ENCODE measurements around the gene SLC28A3. TPM values are rescaled to one million over a fixed set of nuclear protein-coding genes. Genes with fewer than 3 reads are reported as not detected.
"Not testable (repeated sequence)": the region's sequence is repeated elsewhere in the genome, so short reads cannot be mapped to it uniquely, and the experiment has no call there.

SLC28A3 gene
- total and polyA plus RNA-seq, 5 experiments from 2014 or later: not detected

DNA sequence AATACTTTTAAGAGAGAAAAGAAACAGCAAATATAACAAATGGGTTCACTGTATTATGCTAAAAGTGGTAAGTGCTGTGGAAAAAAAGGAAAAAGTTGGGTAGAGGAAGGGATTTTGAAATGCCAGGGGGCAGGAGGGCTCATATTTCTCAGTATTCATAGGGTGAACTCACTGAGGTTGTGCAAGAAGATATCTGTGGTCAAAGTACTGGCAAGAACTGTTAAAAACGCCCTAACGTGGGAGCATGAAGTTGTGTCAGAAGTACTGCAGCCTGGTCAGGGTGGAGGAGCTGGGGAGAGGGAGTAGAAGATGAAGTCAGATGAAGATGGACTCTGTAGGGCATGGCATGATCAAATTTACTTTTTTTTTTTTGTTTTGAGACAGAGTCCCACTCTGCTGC is 31.2 kb upstream of the SLC28A3 start:
- no peak overlapping the region for H3K4me3 Mint-ChIP-seq
- H3K9me3 Mint-ChIP-seq: peaks cover 0 to 2% (median 0%) of the 10 kb centered on the region in 9 donors

DNA sequence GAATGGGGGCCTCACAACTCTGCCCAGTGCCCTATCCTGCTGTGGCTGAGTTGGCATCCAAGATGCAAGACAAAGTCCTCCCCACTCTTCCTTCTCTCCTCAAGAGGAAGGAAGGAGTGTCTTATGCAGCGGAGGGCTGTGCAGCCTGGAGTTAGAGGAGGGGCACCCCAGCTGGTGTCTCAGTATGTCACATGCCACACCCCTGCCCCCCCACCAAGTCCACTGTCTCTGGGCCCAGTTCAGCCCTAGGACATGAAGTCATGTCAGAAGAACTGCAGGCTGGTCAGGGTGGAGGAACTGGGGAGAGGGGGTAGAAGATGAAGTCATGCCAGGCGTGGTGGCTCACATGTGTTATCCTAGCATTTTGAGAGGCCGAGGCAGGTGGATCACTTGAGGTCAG is 28.0 kb upstream of the SLC28A3 start:
- POLR2A ChIA-PET: no interaction called here
- Mint-ChIP-seq H3K36me3 (peaks cover 0 to 12% (median 0%) of the 10 kb centered on the region in 3 donors), H3K27me3 (peaks cover 8 to 19% (median 8%) of the 10 kb centered on the region in 5 donors), H3K9me3 (peaks cover 0 to 21% (median 9%) of the 10 kb centered on the region in 9 donors), H3K4me1 (peaks cover 0 to 24% (median 3%) of the 10 kb centered on the region in 4 donors), H3K27ac (no peak overlapping the region), H3K4me3 (no peak overlapping the region)
- DNase-seq (no peak), ATAC-seq (no peak)

More for the DNA sequence above, 31.2 kb upstream of the SLC28A3 start:
- ATAC-seq (no peak), DNase-seq (no peak)
- Mint-ChIP-seq H3K27me3 (peaks cover 9 to 36% (median 10%) of the 10 kb centered on the region in 5 donors), H3K36me3 (no peaks in the 10 kb centered on the region), H3K27ac (no peak overlapping the region), H3K4me1 (peaks cover 0 to 22% (median 3%) of the 10 kb centered on the region in 4 donors)
- POLR2A ChIA-PET: no interaction called here

DNA sequence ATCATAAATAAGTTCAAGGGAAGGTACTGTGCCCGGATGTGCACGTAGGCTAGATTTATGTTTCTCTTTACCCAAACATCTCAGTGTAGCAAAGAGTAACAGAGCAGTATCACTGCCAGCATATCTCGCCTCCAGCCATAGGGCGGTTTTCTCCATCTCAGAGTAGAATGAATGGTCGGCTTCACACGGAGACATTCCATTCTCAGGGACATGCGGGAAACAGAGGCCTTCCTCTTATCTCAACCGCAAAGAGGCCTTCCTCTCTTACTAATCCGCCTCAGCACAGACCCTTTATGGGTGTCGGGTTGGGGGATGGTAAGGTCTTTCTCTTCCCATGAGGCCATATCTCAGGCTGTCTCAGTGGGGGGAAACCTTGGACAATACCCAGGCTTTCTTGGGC is 27.2 kb upstream of the SLC28A3 start:
- peaks cover 6 to 19% (median 8%) of the 10 kb centered on the region in 5 donors for H3K27me3 Mint-ChIP-seq
- peaks cover 0 to 12% (median 0%) of the 10 kb centered on the region in 3 donors for H3K36me3 Mint-ChIP-seq
- H3K4me3 Mint-ChIP-seq, POLR2A ChIA-PET, H3K27ac Mint-ChIP-seq, ATAC-seq, DNase-seq: not testable (repeated sequence)
- H3K9me3 Mint-ChIP-seq: peaks cover 0 to 21% (median 9%) of the 10 kb centered on the region in 9 donors
- H3K4me1 Mint-ChIP-seq: peaks cover 0 to 24% (median 3%) of the 10 kb centered on the region in 4 donors

GRCh38 chr9:84366683-84367082 is 26.1 kb upstream of the SLC28A3 start:
- Mint-ChIP-seq H3K4me3 (no peak overlapping the region), H3K9me3 (peaks cover 0 to 21% (median 9%) of the 10 kb centered on the region in 9 donors), H3K27ac (no peak overlapping the region), H3K27me3 (peaks cover 1 to 15% (median 6%) of the 10 kb centered on the region in 5 donors), H3K4me1 (peaks cover 0 to 16% (median 3%) of the 10 kb centered on the region in 4 donors), H3K36me3 (peaks cover 0 to 12% (median 0%) of the 10 kb centered on the region in 3 donors)
- DNase-seq (no peak), ATAC-seq (no peak)
- POLR2A ChIA-PET: no interaction called here

DNA sequence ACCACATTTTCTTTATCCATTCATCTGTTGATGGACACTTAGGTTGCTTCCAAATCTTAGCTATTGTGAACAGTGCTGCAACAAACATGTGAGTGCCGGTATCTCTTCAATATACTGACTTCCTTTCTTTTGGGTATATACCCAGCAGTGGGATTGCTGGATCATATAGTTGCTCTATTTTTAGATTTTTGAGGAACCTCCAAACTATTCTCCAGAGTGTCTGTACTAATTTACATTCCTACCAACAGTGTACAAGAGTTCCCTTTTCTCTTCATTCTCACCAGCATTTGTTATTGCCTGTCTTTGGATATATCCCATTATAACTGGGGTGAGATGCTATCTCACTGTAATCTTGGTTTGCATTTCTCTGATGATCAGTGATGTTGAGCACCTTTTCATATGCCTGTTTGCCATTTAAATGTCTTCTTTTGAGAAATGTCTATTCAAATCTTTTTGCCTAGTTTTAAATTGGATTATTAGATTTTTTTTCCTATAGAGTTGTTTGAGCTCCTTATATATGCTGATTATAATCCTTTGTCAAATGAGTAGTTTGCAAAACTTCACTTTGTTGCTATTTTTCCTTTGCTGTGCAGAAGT is 24.4 kb upstream of the SLC28A3 start:
- POLR2A ChIA-PET, H3K4me3 Mint-ChIP-seq, H3K27ac Mint-ChIP-seq, ATAC-seq, DNase-seq: not testable (repeated sequence)
- Mint-ChIP-seq H3K4me1 (peaks cover 0 to 15% (median 3%) of the 10 kb centered on the region in 4 donors), H3K27me3 (peaks cover 0 to 18% (median 2%) of the 10 kb centered on the region in 5 donors), H3K36me3 (peaks cover 0 to 12% (median 0%) of the 10 kb centered on the region in 3 donors), H3K9me3 (peaks cover 0 to 21% (median 8%) of the 10 kb centered on the region in 9 donors)

GRCh38 chr9:84361645-84362044 is 21.1 kb upstream of the SLC28A3 start:
- no peak for DNase-seq
- ATAC-seq: no peak
- peaks cover 0 to 21% (median 8%) of the 10 kb centered on the region in 9 donors for H3K9me3 Mint-ChIP-seq
- peaks cover 0 to 6% (median 0%) of the 10 kb centered on the region in 4 donors for H3K4me1 Mint-ChIP-seq
- H3K4me3 Mint-ChIP-seq: no peak overlapping the region
- H3K36me3 Mint-ChIP-seq: peaks cover 0 to 12% (median 0%) of the 10 kb centered on the region in 3 donors
- H3K27ac Mint-ChIP-seq: no peak overlapping the region
- peaks cover 0 to 19% (median 2%) of the 10 kb centered on the region in 5 donors for H3K27me3 Mint-ChIP-seq
- POLR2A ChIA-PET: no interaction called here

DNA sequence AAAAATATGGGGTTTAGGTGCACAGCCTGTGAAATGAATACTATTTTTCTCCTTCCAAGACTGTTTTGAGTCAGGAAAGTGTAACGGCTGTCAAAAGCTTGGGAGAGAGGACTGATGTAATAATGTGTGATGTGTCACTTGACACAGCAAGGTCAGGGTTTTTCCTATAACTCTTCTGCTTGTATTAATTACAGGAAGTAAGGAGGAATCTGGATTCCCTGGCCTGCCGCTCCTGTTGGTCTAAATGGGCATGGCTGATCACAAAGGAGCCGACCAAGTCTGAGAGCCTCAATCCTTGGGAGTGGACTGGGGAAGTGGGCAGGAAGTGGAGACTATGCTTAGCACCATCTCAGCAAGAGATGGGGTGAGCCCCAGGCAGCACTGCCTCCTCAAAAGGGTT is 16.7 kb upstream of the SLC28A3 start:
- POLR2A ChIA-PET: no interaction called here
- no peak for DNase-seq
- no peak for ATAC-seq
- Mint-ChIP-seq H3K36me3 (no peaks in the 10 kb centered on the region), H3K27ac (no peak overlapping the region), H3K9me3 (no peaks in the 10 kb centered on the region), H3K27me3 (peaks cover 0 to 9% (median 2%) of the 10 kb centered on the region in 5 donors), H3K4me3 (no peak overlapping the region), H3K4me1 (no peaks in the 10 kb centered on the region)

GRCh38 chr9:84354035-84354434 is 13.5 kb upstream of the SLC28A3 start:
- no peaks in the 10 kb centered on the region for H3K4me1 Mint-ChIP-seq
- POLR2A ChIA-PET: no interaction called here
- no peak overlapping the region for H3K4me3 Mint-ChIP-seq
- no peak overlapping the region for H3K27ac Mint-ChIP-seq
- peaks cover 0 to under 1% (median 0%) of the 10 kb centered on the region in 9 donors for H3K9me3 Mint-ChIP-seq
- DNase-seq (no peak), ATAC-seq (no peak)
- peaks cover 0 to 3% (median 1%) of the 10 kb centered on the region in 5 donors for H3K27me3 Mint-ChIP-seq
- peaks cover 0 to under 1% (median 0%) of the 10 kb centered on the region in 3 donors for H3K36me3 Mint-ChIP-seq

GRCh38 chr9:84349671-84350070 is 9.1 kb upstream of the SLC28A3 start:
- no peak for DNase-seq
- H3K27ac Mint-ChIP-seq: no peak overlapping the region
- H3K27me3 Mint-ChIP-seq: peaks cover 0 to 11% (median 4%) of the 10 kb centered on the region in 5 donors
- H3K36me3 Mint-ChIP-seq: peaks cover 0 to 4% (median 0%) of the 10 kb centered on the region in 3 donors
- no peak for ATAC-seq
- POLR2A ChIA-PET: no interaction called here
- no peak overlapping the region for H3K4me3 Mint-ChIP-seq
- H3K9me3 Mint-ChIP-seq: peaks cover 0 to 4% (median 0%) of the 10 kb centered on the region in 9 donors
- H3K4me1 Mint-ChIP-seq: no peaks in the 10 kb centered on the region

- Mint-ChIP-seq H3K36me3 (no peaks in the 10 kb centered on the region), H3K4me3 (no peak overlapping the region), H3K27me3 (peaks cover 0 to 11% (median 5%) of the 10 kb centered on the region in 5 donors), H3K9me3 (no peaks in the 10 kb centered on the region), H3K27ac (no peak overlapping the region), H3K4me1 (no peaks in the 10 kb centered on the region)
- DNase-seq (no peak), ATAC-seq (no peak)
- POLR2A ChIA-PET: no interaction called here
Observed at GRCh38 chr9:84343111-84343521, 2.6 kb upstream of the SLC28A3 start.

- Mint-ChIP-seq H3K4me1 (no peaks in the 10 kb centered on the region), H3K27ac (no peak overlapping the region), H3K27me3 (peaks cover 0 to 6% (median 3%) of the 10 kb centered on the region in 5 donors), H3K4me3 (no peak overlapping the region), H3K9me3 (no peaks in the 10 kb centered on the region), H3K36me3 (no peaks in the 10 kb centered on the region)
- ATAC-seq: no peak
- DNase-seq: no peak
- POLR2A ChIA-PET: no interaction called here
Observed at GRCh38 chr9:84339962-84340361, 596 bp downstream of the SLC28A3 start.

GRCh38 chr9:84339503-84339902 is 1.1 kb downstream of the SLC28A3 start:
- no peak for ATAC-seq
- peaks cover 0 to 5% (median 1%) of the 10 kb centered on the region in 5 donors for H3K27me3 Mint-ChIP-seq

GRCh38 chr9:84338792-84339191 is 1.8 kb downstream of the SLC28A3 start:
- Mint-ChIP-seq H3K36me3 (no peaks in the 10 kb centered on the region), H3K27me3 (peaks cover 0 to 5% (median 1%) of the 10 kb centered on the region in 5 donors), H3K4me1 (no peaks in the 10 kb centered on the region), H3K4me3 (no peak overlapping the region), H3K9me3 (no peaks in the 10 kb centered on the region), H3K27ac (no peak overlapping the region)
- no peak for DNase-seq
- POLR2A ChIA-PET: no interaction called here
- no peak for ATAC-seq

More at GRCh38 chr9:84339503-84339902, 1.1 kb downstream of the SLC28A3 start:
- H3K9me3 Mint-ChIP-seq: no peaks in the 10 kb centered on the region
- no peak overlapping the region for H3K4me3 Mint-ChIP-seq
- POLR2A ChIA-PET: no interaction called here
- no peaks in the 10 kb centered on the region for H3K4me1 Mint-ChIP-seq
- H3K27ac Mint-ChIP-seq: no peak overlapping the region
- no peaks in the 10 kb centered on the region for H3K36me3 Mint-ChIP-seq
- no peak for DNase-seq
